Caki2 (cell line): ENCODE data around the gene WNT4. TPM values are rescaled to one million over a fixed set of nuclear protein-coding genes. Genes with fewer than 3 reads are reported as not detected.
A peak's percentile ranks its signal among the peaks of the same experiment; 100 is the strongest.

ENCODE experiments used
- DNase-seq: peaks from one replicate; pipeline ENCODE4 v3.0.0-alpha.2; 2015; ENCODE audit warnings: low read depth
- in situ Hi-C: cut with HindIII; loops from 2 replicates; pipeline ENCODE4 v1.10.0; 2016; ENCODE audit warnings: low sequenced_read_pairs, low pct_unique_long_range_greater_than_20kb, mixed read lengths
- total RNA-seq: library from RNA; depleted of rRNA; stranded (reverse); fragments of >200 nt; shearing (Covaris generic); gene quantifications from 2 replicates; pipeline ENCODE4 v1.2.3, GENCODE V29; 2014; ENCODE audit warnings: low replicate concordance

WNT4 gene
- total RNA-seq, 1 experiment from 2014 or later: 0.20 TPM

DNA sequence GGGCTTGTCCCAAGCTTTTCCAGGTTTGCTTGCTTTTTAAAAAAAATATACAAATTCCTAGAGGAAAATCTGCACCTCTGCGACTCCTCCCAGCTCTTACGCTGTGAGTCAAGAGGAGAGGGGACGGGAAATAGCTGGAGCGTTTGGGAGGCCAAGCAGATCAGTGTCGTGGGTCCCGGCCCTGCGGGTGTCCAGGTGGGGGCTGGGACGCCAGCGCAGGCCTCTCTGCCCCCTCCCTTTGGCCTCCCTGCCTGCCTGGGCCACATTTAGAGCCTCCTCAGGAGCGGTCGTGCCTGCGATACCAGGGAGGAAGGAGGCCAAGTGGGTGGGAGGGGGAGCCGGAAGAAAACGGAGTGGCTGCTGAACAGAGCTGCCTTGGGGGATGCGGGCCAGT, 9.0 kb downstream of the WNT4 start:
- in situ Hi-C loops: no loop called here
- DNase-seq: no peak

DNA sequence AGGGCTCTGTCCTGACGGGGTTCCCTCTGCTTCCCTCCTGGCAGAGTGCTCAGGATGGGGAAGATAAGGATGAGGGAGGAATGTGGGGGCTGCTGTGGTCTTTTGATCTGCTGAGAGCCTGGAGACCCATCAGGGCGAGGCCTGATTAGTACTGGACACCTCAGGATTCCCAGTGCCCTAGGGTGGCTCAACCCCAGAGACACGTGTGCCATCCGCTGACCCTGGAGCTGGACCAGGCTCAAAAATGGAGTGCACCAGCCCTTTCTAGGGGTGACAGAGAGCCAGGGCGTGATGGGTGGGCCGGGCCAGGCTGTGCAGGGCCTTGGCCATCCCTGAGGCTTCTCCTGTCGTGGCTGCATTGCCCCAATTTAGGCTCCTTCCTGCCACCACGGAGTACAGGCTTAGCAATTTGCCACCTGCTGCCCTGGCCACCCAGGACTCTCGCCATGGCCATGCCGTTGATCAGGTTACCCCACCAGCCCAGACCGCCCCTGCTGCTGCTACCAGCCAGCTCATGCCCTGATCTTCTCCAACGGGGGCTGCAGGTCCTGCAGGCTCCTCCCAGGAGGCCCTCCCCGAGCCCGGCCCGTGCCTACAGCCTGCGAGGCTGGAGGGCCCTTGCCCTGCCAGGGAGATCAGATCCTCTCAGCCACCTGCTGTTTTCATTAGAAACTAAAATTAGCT, 9.5 kb downstream of the WNT4 start:
- in situ Hi-C loops: no loop called here
- DNase-seq: no peak

DNA sequence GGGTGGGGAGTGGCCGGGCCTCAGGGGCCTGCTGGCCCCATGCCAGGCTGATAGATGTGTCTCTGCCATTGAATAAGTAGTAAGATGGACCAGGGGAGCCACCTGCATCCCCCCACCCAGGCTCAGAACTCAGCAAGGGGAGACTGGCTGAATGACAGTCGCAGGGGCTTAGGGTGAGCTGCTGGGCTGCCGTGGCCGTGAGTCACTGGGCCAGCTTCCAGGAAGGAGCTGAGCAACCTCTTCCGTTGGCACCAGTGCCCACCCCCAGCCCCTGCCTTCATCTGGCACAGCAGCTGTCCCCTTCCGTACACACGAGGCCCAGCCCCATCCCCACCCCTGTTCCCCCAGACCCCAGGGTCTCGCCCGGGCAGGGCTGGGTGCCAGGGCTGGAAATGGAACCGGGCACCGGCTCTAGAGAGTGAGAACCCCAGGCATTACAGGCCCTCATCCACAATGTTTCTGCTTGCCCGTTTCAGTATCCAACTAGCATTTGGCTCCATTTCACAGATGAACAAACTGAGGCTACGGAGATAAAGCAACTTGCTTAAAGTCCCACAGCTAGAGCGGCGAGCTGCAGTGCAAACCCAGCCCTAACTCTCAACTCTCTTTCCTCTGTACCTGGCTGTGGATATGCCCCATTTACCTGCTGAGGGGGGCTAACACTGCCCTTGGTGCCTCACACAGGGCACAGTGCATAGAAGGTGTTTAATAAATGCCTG, 10.2 kb downstream of the WNT4 start:
- no peak for DNase-seq
- in situ Hi-C loops: no loop called here

DNA sequence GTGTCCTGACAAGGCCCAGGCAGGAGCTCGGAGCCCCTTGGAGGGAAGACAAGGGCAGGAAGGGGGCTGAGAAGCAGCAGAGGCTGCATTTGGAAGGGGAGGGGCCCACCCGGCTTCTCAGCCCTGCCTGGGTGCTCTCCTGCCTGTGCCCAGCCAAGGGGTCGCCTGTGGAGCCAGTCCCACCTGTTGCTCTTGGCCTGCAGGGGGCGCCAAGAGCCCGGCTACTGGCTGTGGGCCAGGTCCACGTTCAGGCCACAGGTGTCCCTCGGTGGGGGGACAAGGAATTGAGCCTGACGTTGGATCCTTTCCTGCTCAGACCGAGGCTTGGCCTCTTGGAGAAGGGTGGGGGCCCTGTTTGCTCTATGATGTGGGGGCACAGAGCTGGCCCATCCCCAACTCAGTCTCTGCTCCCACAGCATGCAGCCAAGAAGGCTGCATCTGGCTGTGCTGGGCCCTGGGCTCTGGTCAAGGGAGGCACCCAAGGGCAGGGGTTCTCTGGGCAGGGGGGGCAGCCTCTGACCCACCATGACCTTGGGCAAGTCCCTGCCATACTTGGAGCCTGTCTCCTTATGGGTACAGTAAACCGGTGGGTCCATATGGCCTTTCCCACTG, 10.9 kb downstream of the WNT4 start:
- peak; percentile 41 for DNase-seq

DNA sequence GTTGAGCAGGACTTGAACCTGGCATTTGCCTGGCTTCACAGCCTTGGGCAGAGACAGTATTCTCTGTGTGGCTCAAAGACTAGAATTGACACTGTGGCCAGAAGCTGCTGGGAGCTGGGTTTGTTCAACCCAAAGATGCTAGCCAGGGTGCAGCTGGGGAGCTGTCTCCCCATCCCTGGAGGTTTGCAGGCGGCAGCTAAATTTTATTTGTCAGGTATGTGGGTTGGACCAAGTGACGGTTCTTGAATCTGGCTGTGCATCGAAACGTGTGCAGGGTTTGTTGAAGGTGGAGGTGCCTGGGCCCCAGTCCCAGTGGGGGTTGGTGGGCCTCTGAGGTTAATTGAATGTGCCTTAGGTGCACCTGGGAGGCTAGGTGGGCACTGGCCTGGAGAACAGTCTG, 11.8 kb downstream of the WNT4 start:
- no peak for DNase-seq
- in situ Hi-C loops: no loop called here

More for the DNA sequence above, 10.9 kb downstream of the WNT4 start:
- in situ Hi-C loops: no loop called here

DNA sequence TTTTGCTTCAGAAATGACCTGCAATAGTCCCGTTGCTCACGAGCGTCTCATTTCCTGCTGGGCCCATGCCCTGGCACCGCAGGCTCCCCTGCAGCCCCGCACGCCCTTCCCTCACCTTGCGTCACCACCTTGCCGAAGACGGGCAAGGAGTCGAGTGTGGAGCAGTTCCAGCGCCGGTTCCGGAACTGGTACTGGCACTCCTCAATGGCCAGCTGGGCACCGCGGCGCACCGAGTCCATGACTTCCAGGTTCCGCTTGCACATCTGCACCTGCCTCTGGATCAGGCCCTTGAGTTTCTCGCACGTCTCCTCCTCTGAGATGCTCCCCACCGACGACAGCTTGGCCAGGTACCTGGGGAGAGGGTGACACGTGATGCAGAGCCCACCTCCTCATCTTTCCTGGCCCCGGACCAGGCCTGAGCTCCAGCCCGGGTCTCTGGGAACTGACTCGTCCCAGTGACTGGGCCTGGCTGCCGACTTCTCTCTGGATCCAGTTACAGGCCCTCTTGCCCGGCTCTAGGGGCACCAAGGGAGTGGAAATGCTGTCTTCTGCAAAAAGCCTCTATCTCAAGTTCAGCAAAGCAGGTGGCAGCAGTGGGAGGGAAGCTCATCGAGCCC, 13.3 kb downstream of the WNT4 start:
- in situ Hi-C loops: no loop called here
- no peak for DNase-seq

DNA sequence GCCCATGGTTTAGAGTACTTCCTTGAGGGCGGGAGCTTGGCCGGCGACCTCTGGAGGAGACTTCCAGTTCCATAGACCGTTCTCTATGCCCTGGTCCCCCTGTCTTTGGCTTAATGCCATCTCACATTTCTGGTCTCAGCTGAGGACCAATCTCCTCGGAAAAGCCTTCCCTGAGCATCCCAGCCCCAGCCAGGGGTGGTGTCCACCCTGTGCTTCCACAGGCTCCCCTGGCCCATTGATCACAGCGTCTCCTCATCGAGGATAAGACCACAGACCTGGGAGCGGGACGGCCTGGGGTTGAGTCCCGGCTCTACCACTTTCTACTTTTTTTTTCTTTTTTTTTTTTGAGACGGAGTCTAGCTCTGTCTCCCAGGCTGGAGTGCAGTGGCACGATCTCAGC, 14.5 kb downstream of the WNT4 start:
- in situ Hi-C loops: no loop called here
- DNase-seq: no peak

DNA sequence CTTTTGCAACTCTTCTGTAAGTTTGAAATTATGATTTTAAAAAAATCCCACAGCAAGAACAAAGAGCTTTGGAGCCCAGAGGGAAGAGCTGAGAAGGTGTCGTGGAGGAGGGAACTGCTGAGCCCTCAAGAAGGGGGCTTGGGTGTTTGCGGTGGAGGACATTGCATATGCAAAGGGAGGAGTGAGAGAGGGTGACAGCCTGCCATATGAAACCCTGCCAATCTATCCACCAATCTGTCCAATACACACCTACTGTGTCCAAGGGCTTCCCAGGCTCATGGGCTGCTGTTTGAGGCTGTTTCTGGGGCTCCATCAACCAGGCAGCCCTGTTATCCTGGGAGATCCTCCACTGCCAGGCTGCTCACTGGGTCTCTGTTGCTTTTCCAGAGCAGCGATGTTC, 15.2 kb downstream of the WNT4 start:
- in situ Hi-C loops: no loop called here
- DNase-seq: no peak

DNA sequence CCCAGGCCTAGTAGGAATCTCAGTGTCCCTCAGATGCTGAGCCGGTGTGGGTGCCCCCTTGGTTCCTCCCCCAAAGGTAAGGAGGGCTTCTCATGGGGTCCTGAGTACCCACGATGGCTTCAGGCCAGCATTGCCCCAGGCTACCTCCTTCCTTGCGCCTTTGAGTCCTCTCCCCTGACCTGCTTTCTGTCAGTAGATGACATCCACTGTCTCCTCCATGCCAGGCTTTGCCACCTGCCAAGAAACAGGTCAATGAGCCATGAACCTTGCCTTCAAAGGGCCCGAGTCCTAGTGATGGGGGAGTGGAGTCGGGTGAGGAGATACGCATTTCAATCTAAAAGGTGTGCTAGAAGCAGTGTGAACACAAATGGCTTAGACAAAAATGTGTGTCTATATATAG, 15.6 kb downstream of the WNT4 start:
- in situ Hi-C loops: no loop called here

DNA sequence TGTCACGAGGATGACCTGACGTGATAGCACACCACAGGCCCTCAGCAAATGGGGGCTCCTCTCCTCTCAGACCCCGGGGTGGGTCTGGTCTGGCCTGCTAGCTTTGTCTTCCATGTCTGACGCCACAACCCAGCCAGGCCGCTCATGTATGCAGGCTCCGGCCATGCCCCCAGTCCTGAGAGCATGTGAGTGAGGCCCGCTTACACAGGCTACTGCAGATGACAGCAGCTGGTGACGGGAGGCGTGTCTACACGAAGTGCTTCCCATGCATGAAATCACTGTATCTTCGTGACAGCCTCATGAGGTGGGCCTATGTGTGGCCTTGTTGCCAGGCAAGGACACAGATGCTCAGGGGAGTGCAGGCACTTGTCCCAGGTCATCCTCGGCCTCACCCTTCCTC, 16.4 kb downstream of the WNT4 start:
- DNase-seq: no peak
- in situ Hi-C loops: no loop called here

More for the DNA sequence above, 15.6 kb downstream of the WNT4 start:
- no peak for DNase-seq

DNA sequence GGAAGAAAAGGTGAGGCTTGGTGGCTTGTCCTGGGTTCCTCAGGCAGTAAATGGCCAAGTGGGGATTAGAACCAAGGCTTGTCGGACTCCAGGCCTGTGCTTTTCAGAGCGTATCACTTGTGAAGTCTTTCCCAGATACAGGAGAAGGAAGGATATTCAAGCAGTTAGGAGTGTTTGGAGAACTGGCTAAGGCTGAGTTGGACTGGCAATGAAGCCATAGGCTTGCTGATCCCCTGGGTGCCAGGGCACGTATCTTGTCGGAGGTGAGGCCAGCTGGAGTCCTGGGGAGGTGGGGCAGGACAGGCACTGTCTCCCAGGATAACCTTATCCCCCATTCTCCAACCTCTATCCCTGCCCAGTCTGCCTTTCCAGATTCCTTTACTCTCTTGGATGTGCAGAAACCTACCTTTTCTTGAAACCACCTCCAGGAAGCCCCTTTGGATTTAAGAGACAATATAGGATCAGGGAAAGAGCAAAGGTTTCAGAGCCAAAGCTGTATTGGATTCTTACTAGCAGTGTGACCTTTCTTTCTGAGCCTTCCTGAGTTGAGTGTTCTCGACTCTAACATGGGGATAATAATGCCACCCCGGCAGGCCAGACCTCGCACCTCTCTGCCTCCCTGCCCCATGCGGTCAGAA, 18.2 kb downstream of the WNT4 start:
- in situ Hi-C loops: no loop called here

DNA sequence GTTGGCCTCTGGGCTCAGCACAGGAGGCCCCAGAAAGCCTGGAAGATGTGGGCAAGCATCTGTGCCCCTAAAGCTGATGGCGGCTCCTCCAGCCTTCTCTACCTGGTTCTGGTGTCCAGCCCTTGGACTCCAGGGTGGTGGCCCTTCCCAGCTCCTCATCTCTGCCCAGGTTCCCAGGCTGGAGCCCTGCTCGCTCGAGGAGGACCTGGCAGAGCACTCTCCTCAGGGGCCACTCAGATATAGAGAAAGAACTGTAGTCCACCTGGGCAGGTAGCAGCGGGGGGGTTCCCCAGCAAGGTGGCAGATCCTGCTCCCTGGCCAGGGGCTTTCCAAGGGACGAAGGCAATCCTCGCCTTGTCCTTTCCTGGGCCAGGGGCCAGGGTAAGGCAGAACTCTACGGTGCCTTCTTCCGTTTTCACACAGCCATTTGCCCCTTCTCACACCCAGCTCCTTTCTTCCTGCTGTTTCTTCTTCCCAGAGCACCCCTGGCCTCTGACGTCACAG, 18.9 kb downstream of the WNT4 start:
- in situ Hi-C loops: no loop called here
- no peak for DNase-seq

More for the DNA sequence above, 18.2 kb downstream of the WNT4 start:
- no peak for DNase-seq

DNA sequence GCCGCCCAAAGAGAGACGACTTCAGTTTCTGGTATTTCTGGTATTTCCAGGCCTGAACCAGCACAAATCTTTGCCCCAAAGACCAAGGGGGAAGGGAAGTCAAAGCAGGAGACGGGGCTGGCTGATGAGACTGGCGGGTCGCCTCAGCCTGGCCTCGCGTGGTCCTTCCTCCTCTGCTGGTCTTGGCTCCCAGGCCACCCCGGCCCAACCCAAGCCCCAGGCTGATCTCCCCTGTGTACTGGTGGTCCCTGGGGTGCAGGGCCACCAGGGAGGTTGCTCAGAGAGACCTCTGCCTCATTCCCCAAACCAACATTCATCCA, 19.9 kb downstream of the WNT4 start:
- DNase-seq: no peak
- in situ Hi-C loops: no loop called here

DNA sequence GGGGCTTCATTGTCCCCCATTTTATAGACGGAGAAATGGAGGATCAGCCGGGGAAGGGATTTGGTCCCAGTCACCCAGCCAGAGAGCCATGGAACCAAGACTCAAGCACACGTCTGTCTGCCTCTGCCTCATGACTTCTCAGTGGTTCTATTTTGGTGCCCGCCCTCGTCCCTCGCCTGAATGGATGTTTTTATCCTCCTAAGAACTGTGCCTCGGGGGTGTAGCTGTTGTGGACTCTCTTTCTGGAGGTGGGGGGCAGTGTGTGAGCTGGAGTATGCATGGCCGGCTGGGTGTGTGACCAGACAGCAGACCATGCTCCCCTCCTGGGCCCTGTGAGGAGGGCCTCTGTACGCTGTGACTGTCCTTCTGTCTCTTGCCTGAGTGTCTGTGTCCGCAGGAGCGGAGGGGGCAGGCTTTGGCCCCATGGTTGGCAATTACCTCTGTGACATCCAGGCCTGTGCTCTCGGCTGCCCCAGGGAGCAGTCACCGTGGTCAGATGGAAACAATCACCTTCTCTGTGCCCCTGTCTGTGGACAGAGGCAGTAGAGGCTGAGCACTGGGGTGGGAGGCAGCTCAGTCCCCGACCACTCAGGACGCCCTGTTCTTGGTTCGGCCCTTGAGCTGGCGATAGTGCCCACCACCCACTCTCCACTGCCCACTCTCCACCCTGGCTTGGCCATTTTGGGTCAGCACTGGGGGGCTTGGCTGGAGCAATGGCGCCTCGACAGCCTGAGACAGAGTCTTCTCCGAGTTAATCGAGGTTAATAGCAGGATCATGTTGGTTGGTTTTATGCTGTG, 20.4 kb downstream of the WNT4 start:
- no peak for DNase-seq
- in situ Hi-C loops: no loop called here

DNA sequence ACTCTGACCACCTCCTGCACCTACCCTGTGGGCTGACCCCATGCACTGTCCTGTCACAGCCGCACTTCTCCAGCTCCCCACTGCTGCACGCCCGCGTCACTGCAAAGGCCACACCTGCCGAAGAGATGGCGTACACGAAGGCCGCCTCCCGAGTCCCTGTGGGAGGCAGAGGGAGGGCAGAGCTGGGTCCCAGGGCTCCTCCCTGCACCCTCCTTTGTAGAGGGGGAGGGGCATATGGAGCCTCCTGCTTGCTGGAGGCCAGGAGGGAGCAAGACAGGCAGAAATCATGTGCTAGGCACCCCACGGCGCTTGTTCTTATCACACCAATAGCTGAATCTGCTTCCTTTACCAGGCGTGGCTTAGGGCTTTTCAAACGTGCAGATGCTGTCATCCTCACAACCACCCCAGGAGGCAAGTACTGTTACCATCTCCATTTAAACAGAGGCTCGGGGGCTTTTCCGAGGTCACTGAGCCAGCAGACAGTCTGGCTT, 21.4 kb downstream of the WNT4 start:
- in situ Hi-C loops: no loop called here
- no peak for DNase-seq

DNA sequence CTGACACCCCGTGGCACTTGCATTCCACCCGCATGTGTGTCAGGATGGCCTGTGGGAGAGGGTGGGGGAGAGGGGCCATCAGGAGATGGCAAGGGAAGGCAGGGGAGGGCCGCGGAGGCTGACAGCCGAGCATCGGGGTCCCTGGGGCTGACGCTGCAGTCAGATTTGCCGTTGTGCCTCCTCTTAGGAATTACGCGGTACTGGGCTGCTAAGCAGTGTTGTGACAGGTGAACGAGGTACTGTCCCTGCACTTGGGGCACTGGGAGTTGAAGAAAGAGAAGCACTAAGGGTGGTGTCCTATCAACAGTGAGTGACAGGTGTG, 22.5 kb downstream of the WNT4 start:
- in situ Hi-C loops: no loop called here
- DNase-seq: no peak

DNA sequence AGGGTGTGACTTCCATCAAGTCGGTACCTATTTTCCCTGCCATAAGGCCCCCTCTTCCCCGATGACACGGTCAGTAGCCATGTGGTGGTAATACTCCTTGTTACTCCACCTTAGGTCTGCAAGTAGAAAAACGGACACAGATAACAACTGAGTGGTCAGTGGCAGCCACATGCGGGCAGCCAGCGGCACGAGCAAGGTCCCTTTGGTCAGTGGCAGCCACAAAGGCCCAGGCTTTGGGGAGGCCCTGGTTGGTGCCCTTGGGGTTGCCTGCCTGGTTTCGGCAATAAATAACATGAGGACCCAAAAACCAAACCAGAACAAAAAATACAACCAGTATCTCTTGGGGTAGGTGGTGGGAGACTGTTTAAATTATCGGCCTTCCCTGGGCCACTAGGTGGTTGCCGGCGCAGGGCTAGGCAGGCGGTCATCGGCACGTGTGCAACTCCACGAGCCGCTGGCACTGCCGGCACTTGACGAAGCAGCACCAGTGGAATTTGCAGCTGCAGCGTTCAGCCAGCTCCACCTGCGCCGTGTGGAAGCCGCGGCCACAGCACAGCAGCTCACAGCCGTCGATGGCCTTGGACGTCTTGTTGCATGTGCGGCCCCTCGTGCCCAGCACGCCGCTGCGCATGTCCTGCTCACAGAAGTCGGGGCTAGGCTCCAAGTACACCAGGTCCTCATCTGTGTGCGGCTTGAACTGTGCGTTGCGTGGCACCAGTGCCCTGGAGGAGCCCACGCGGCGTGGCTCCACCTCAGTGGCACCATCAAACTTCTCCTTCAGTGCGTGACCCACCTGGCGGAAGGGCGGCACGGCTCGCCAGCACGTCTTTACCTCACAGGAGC, 23.1 kb downstream of the WNT4 start:
- DNase-seq: no peak
- in situ Hi-C loops: no loop called here
